HepG2 (cell line): Measurements from ENCODE around the gene TMEM253. TPM values are rescaled to one million over a fixed set of nuclear protein-coding genes. Genes with fewer than 3 reads are reported as not detected.
A peak's percentile ranks its signal among the peaks of the same experiment; 100 is the strongest.

Experiments
- ARID2 ChIP-seq: sonication (generic); formaldehyde crosslinking; IDR thresholded peaks from 2 replicates; pipeline ENCODE4 v1.8.1; 2022; ENCODE audit warnings: mild to moderate bottlenecking, missing genetic modification reagents, borderline replicate concordance
- CREBL2 ChIP-seq: sonication (generic); formaldehyde crosslinking; IDR thresholded peaks from 2 replicates; pipeline ENCODE4 v1.8.1; 2023; ENCODE audit warnings: missing genetic modification reagents, mild to moderate bottlenecking, borderline replicate concordance
- FOXP4 ChIP-seq: sonication (generic); formaldehyde crosslinking; IDR thresholded peaks from 2 replicates; pipeline ENCODE4 v1.4.0; 2020; ENCODE audit warnings: missing genetic modification reagents
- GABPB1 ChIP-seq: IDR thresholded peaks from 2 replicates; pipeline ENCODE4 v1.6.1; 2016; ENCODE audit warnings: mild to moderate bottlenecking, missing genetic modification reagents, moderate library complexity, missing compliant biosample characterization
- HBP1 ChIP-seq: IDR thresholded peaks from 2 replicates; pipeline ENCODE4 v1.6.1; 2016; ENCODE audit warnings: low read depth, control low read depth
- HCFC1 ChIP-seq: fragments of 150-350 bp; IDR thresholded peaks from 2 replicates; pipeline ENCODE4 v1.6.1; 2014; ENCODE audit warnings: low read depth, low read length
- NPAS2 ChIP-seq: sonication (generic); formaldehyde crosslinking; IDR thresholded peaks from 2 replicates; pipeline ENCODE4 v1.8.0; 2022; ENCODE audit warnings: mild to moderate bottlenecking, missing genetic modification reagents, borderline replicate concordance
- NR2F1 ChIP-seq, 2 experiments: fragments of 450-650 bp in 1 of 2; formaldehyde crosslinking in 1 of 2; IDR thresholded peaks; 2 replicates each; pipeline versions ENCODE4 v1.5.0 to v1.6.1; 2016 to 2020; ENCODE audit warnings: mild to moderate bottlenecking in 1 of 2, missing compliant biosample characterization in 1 of 2, missing genetic modification reagents in 1 of 2, moderate library complexity in 1 of 2
- NR3C1 ChIP-seq: sonication (generic); formaldehyde crosslinking; IDR thresholded peaks from 2 replicates; pipeline ENCODE4 v1.4.0; 2020; ENCODE audit warnings: missing genetic modification reagents
- RERE ChIP-seq: IDR thresholded peaks from 2 replicates; pipeline ENCODE4 v1.6.1; 2016; ENCODE audit warnings: low read depth, missing genetic modification reagents, missing compliant biosample characterization
- SMARCE1 ChIP-seq: fragments of 450-650 bp; IDR thresholded peaks from 2 replicates; pipeline ENCODE4 v1.6.1; 2017; ENCODE audit warnings: borderline replicate concordance
- ZBTB46 ChIP-seq: sonication (generic); formaldehyde crosslinking; IDR thresholded peaks from 2 replicates; pipeline ENCODE4 v1.4.0; 2020; ENCODE audit warnings: mild to moderate bottlenecking, missing genetic modification reagents, borderline replicate concordance
- ZMYM2 ChIP-seq: sonication (generic); formaldehyde crosslinking; IDR thresholded peaks from 2 replicates; pipeline ENCODE4 v1.8.0; 2022; ENCODE audit warnings: mild to moderate bottlenecking, missing genetic modification reagents
- polyA plus RNA-seq, 8 experiments: library from polyadenylated mRNA; depleted of rRNA in 3 of 8; stranded (reverse) in 7 of 8; unstranded in 1 of 8; fragments of >200 nt; fragmentation: Illumina TruSeq in 4 of 8; extraction: Trizol in 4 of 8; gene quantifications; 2 replicates each; pipeline versions ENCODE4 v1.2.1 to v1.2.3, GENCODE V29; 2011 to 2016; ENCODE audit warnings: low read depth in 4 of 8, missing spikeins in 1 of 8, mixed read lengths in 1 of 8; ENCODE audit not compliant: insufficient read depth in 1 of 8
- total RNA-seq, 5 experiments: library from RNA; depleted of rRNA; stranded (reverse); fragments of >200 nt; fragmentation: Illumina TruSeq; extraction: Trizol; gene quantifications; 2 replicates each; pipeline ENCODE4 v1.2.3, GENCODE V29; 2016; ENCODE audit warnings: low read depth in 1 of 5

The TMEM253 gene
- total and polyA plus RNA-seq, 2 of the 13 experiments (the other 11 are each of a cell fraction or from before 2014, with no cell fraction given) = 0.29 to 0.45 TPM

GRCh38 chr14:21103710-21104447 lies 3.0 kb downstream of the TMEM253 start (continued):
- TF ChIP-seq NPAS2 = no peak
- TF ChIP-seq HBP1 (CRISPR knock-in tag) = peak; percentile 78
- peak; percentile 78 for TF ChIP-seq FOXP4 (CRISPR knock-in tag)
- TF ChIP-seq GABPB1 (CRISPR knock-in tag) = peak; percentile 91
- no peak for TF ChIP-seq SMARCE1
- peak; percentile 90; the same call in 1 of the 2 replicates for TF ChIP-seq ZBTB46 (CRISPR knock-in tag)
- peak; percentile 77 for TF ChIP-seq RERE (CRISPR knock-in tag)
- peak; percentile 87 for TF ChIP-seq ZMYM2 (CRISPR knock-in tag)
- TF ChIP-seq HCFC1 = no peak; the same call in 1 of the 2 replicates
- peak; percentile 99 for TF ChIP-seq CREBL2 (CRISPR knock-in tag)
- 0 out of 2 replicates have a peak, but pooled peaks have one; percentile 54 for TF ChIP-seq NR3C1 (CRISPR knock-in tag)
- TF ChIP-seq NR2F1 (CRISPR knock-in tag; IDR thresholded peaks at IDR 0.05) = peak; percentile 98 to 99
- peak; percentile 100 for TF ChIP-seq ARID2
